Fibroblast of mammary gland (primary cell): Measurements from ENCODE around the gene EYA4.

Experiments used
- DNase-seq: peaks from one replicate; pipeline ENCODE4 v3.0.0-alpha.2; 2010; ENCODE audit warnings: low read depth
- H3K4me3 ChIP-seq: 2 replicates; pipeline ENCODE4 v1.5.1; 2011; ENCODE audit warnings: low read depth, mild to moderate bottlenecking, low read length, moderate library complexity; ENCODE audit not compliant: control insufficient read depth
- CTCF ChIP-seq: conservative IDR thresholded peaks from 2 replicates; pipeline ENCODE4 v1.5.1; 2011; ENCODE audit warnings: low read depth, low read length, inconsistent platforms; ENCODE audit not compliant: control insufficient read depth, insufficient read depth

EYA4 gene

GRCh38 chr6:133240511-133241085 lies 559 bp upstream of the EYA4 start:
- DNase-seq = no peak
- TF ChIP-seq CTCF = no peak
- H3K4me3 ChIP-seq = no peak overlapping the region

GRCh38 chr6:133241901-133242636 lies 912 bp downstream of the EYA4 start:
- peak; percentile 15 for DNase-seq
- no peak for TF ChIP-seq CTCF
- H3K4me3 ChIP-seq = no peak overlapping the region

- H3K4me3 ChIP-seq = no peak overlapping the region
- DNase-seq = no peak
- no peak for TF ChIP-seq CTCF
Measured at GRCh38 chr6:133242637-133243585, 1.8 kb downstream of the EYA4 start.

GRCh38 chr6:133243723-133244305 lies 2.7 kb downstream of the EYA4 start:
- no peak for DNase-seq
- no peak for TF ChIP-seq CTCF
- no peak overlapping the region for H3K4me3 ChIP-seq

GRCh38 chr6:133244519-133244918 lies 3.4 kb downstream of the EYA4 start:
- TF ChIP-seq CTCF = no peak
- DNase-seq = no peak
- H3K4me3 ChIP-seq = no peak overlapping the region

- TF ChIP-seq CTCF = no peak
- H3K4me3 ChIP-seq = no peak overlapping the region
- DNase-seq = no peak
Measured at GRCh38 chr6:133245007-133245406, 3.9 kb downstream of the EYA4 start.
